Small intestine (tissue), 7 donors: ENCODE measurements around the gene ARHGDIA. TPM values are rescaled to one million over a fixed set of nuclear protein-coding genes. Genes with fewer than 3 reads are reported as not detected.

Source experiments
- DNase-seq, 2 donors: peaks; one replicate each; pipeline versions ENCODE4 v3.0.0 to v3.0.0-alpha.2; 2013
- FAIRE-seq: peaks from 2 replicates; lab custom pipeline; 2012; peaks lifted over from hg19 to GRCh38; lab: Jason Lieb, UNC
- H3K27ac ChIP-seq, 3 donors: one replicate each; pipeline ENCODE4 v1.5.1; 2013; ENCODE audit warnings: low read length in 2 of 3, mild to moderate bottlenecking in 2 of 3, control low read depth in 1 of 3, inconsistent platforms in 1 of 3, low read depth in 1 of 3, moderate library complexity in 1 of 3
- H3K27me3 ChIP-seq, 3 donors: one replicate each; pipeline ENCODE4 v1.6.1; 2013; ENCODE audit warnings: low read length in 3 of 3, inconsistent platforms in 1 of 3; ENCODE audit not compliant: control insufficient read depth in 3 of 3, insufficient read depth in 3 of 3
- H3K36me3 ChIP-seq, 3 donors: one replicate each; pipeline ENCODE4 v1.6.1; 2013; ENCODE audit warnings: low read length in 3 of 3, inconsistent platforms in 1 of 3, low read depth in 1 of 3, mild to moderate bottlenecking in 1 of 3, moderate library complexity in 1 of 3; ENCODE audit not compliant: control insufficient read depth in 3 of 3, insufficient read depth in 2 of 3
- H3K4me1 ChIP-seq, 3 donors: one replicate each; pipeline ENCODE4 v1.6.1; 2013; ENCODE audit warnings: low read length in 2 of 3, inconsistent platforms in 1 of 3, low read depth in 1 of 3, mild to moderate bottlenecking in 1 of 3, moderate library complexity in 1 of 3; ENCODE audit not compliant: control insufficient read depth in 3 of 3, insufficient read depth in 2 of 3
- H3K4me3 ChIP-seq, 3 donors: one replicate each; pipeline ENCODE4 v1.5.1; 2013; ENCODE audit warnings: low read length in 3 of 3, control low read depth in 1 of 3, inconsistent platforms in 1 of 3, low read depth in 1 of 3, mild to moderate bottlenecking in 1 of 3, moderate library complexity in 1 of 3
- H3K9me3 ChIP-seq, 2 donors: one replicate each; pipeline ENCODE4 v1.6.1; 2013; ENCODE audit warnings: low read depth in 1 of 2, low read length in 1 of 2; ENCODE audit not compliant: control insufficient read depth in 2 of 2, insufficient read depth in 1 of 2
- WGBS, 3 donors: extraction: QIAGEN DNeasy Blood & Tissue Kit; methylation state at CpG; one replicate each; pipeline ENCODE4 v1.1.7; 2013; 5-methylcytosine and 5-hydroxymethylcytosine counted together
- polyA plus RNA-seq, 4 donors: library from polyadenylated mRNA; stranded (reverse) in 3 of 4; unstranded in 1 of 4; fragments of 200-250 nt in 3 of 4; fragments of 120-200 nt in 1 of 4; gene quantifications; one replicate each; pipeline versions ENCODE4 v1.2.1 to v1.2.3, GENCODE V29; 2013
- donor health status: healthy with polysubstance abuse.
- donor health status: control.
- donor health status: control.
- donor health status: Bipolar disorder and iron deficiency.
- donor health status: healthy.

Gene ARHGDIA
- polyA plus RNA-seq, 4 donors = 190 to 411 (median 341) TPM

DNA sequence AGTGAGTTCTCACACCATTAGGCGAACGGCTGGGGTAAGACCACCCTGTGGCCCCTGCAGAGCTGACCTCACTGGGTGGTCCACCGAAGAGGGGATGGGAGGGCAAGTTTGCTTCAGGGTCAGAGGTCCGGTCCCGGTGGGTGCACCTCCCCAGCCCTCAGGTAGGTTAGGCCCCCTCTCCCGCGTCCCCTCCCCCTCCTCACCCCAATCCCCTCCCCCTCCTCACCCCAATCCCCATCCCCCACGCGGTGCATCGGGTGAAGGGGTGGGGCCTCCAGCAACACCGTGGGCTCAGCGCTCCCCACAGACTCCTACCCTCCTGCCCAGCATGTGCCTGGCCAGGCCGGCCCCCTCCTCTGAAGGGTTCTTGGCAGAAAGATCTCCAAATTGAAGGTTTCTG, 51.4 kb downstream of the ARHGDIA start:
- FAIRE-seq (no peak), DNase-seq (no peak)
- Histone ChIP-seq H3K27ac (no peak overlapping the region), H3K4me1 (peaks cover 0 to 37% (median 5%) of the 10 kb centered on the region in 3 donors), H3K4me3 (no peak overlapping the region), H3K9me3 (no peaks in the 10 kb centered on the region), H3K27me3 (no peaks in the 10 kb centered on the region), H3K36me3 (peaks cover 0 to 28% (median 3%) of the 10 kb centered on the region in 3 donors)
- 37 to 55% (median 54%) methylated on average over 13 of the region's 13 CpGs for WGBS, 3 donors

DNA sequence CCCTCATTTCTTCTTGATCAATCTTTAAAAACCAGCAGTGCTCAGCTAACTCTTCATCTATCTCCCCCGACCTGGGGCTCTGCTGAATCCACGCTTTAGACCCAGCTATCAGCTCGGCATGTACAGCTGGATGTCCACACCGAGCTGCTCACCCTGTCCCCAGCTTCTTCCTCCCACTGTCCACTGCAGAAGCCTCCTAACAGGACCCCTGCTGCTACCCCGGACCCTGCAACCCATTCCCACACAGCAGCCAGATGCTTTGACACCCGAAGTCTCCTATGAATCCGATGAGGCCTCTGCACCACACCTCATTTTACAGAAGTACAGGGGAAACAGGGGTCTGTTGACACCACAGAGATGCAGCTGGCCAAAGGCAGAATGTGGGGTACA, 53.4 kb downstream of the ARHGDIA start:
- FAIRE-seq = no peak
- H3K27me3 ChIP-seq = no peaks in the 10 kb centered on the region
- DNase-seq = no peak
- 60 to 67% (median 60%) methylated on average over 7 of the region's 7 CpGs for WGBS, 3 donors
- H3K27ac ChIP-seq = peak overlapping the region in 1 of 3 donors; percentile 19
- peaks cover 0 to 36% (median 5%) of the 10 kb centered on the region in 3 donors for H3K4me1 ChIP-seq
- no peaks in the 10 kb centered on the region for H3K9me3 ChIP-seq
- H3K36me3 ChIP-seq = peaks cover 0 to 9% (median 0%) of the 10 kb centered on the region in 3 donors
- H3K4me3 ChIP-seq = no peak overlapping the region

Other genes starting within 250 kb of the ARHGDIA start
- 10 to 100 TPM; 33.0 to 45.0 (median 34.1) TPM for gene NPLOC4, start 234.2 kb downstream of the ARHGDIA start, polyA plus RNA-seq
- 1 to 10 TPM in 1 of 4 donors, under 1 TPM in 1, not detected in 2; 0.40 to 1.1 TPM for gene TSPAN10, start 234.1 kb downstream of the ARHGDIA start, polyA plus RNA-seq
- 1 to 10 TPM in 3 of 4 donors, not detected in 1; 1.4 to 7.8 (median 2.8) TPM for gene PDE6G, start 214.8 kb downstream of the ARHGDIA start, polyA plus RNA-seq
- gene OXLD1, start 204.7 kb downstream of the ARHGDIA start, polyA plus RNA-seq = 10 to 100 TPM; 22.1 to 76.0 (median 65.2) TPM
- 10 to 100 TPM; 18.1 to 89.2 (median 21.7) TPM for gene CCDC137, start 204.6 kb downstream of the ARHGDIA start, polyA plus RNA-seq
- gene ARL16, start 187.5 kb downstream of the ARHGDIA start, polyA plus RNA-seq = 10 to 100 TPM; 34.1 to 76.9 (median 51.4) TPM
- gene HGS, start 187.3 kb downstream of the ARHGDIA start, polyA plus RNA-seq = 100 to 1,000 TPM in 2 of 4 donors, 10 to 100 TPM in 2; 78.8 to 284 (median 134) TPM
- 100 to 1,000 TPM in 3 of 4 donors, 10 to 100 TPM in 1; 46.3 to 258 (median 170) TPM for gene MRPL12, start 168.0 kb downstream of the ARHGDIA start, polyA plus RNA-seq
- 10 to 100 TPM; 40.3 to 79.1 (median 57.3) TPM for gene SLC25A10, start 159.1 kb downstream of the ARHGDIA start, polyA plus RNA-seq
- 1 to 10 TPM in 3 of 4 donors, under 1 TPM in 1; 0.27 to 2.2 (median 1.7) TPM for gene GCGR, start 67.2 kb downstream of the ARHGDIA start, polyA plus RNA-seq
- gene MCRIP1, start 38.0 kb downstream of the ARHGDIA start, polyA plus RNA-seq = 10 to 100 TPM; 19.5 to 87.6 (median 48.5) TPM
- 1 to 10 TPM in 1 of 4 donors, under 1 TPM in 2, not detected in 1; 0.12 to 2.5 (median 0.49) TPM for gene PPP1R27, start 36.3 kb downstream of the ARHGDIA start, polyA plus RNA-seq
- 1,000 to 10,000 TPM in 3 of 4 donors, 100 to 1,000 TPM in 1; 792 to 1,191 (median 1,005) TPM for gene P4HB, start 10.8 kb downstream of the ARHGDIA start, polyA plus RNA-seq
- 10 to 100 TPM; 22.8 to 86.7 (median 38.6) TPM for gene ALYREF, start 20.2 kb upstream of the ARHGDIA start, polyA plus RNA-seq
- gene ANAPC11, start 20.4 kb upstream of the ARHGDIA start, polyA plus RNA-seq = 100 to 1,000 TPM in 3 of 4 donors, 10 to 100 TPM in 1; 75.8 to 240 (median 187) TPM
- gene NPB, start 30.9 kb upstream of the ARHGDIA start, polyA plus RNA-seq = 1 to 10 TPM in 1 of 4 donors, under 1 TPM in 3; 0.21 to 1.8 (median 0.59) TPM
- gene PCYT2, start 40.1 kb upstream of the ARHGDIA start, polyA plus RNA-seq = 100 to 1,000 TPM in 3 of 4 donors, 10 to 100 TPM in 1; 32.6 to 303 (median 174) TPM
- gene SIRT7, start 46.8 kb upstream of the ARHGDIA start, polyA plus RNA-seq = 100 to 1,000 TPM in 1 of 4 donors, 10 to 100 TPM in 3; 25.9 to 129 (median 60.4) TPM
- gene MAFG, start 56.4 kb upstream of the ARHGDIA start, polyA plus RNA-seq = 10 to 100 TPM in 2 of 4 donors, 1 to 10 TPM in 2; 7.6 to 17.1 (median 12.8) TPM
- gene PYCR1, start 66.0 kb upstream of the ARHGDIA start, polyA plus RNA-seq = 10 to 100 TPM in 2 of 4 donors, 1 to 10 TPM in 2; 8.3 to 71.6 (median 14.4) TPM
- under 1 TPM in 2 of 4 donors, not detected in 2; 0.03 to 0.06 TPM for gene MYADML2, start 75.9 kb upstream of the ARHGDIA start, polyA plus RNA-seq
- gene NOTUM, start 89.8 kb upstream of the ARHGDIA start, polyA plus RNA-seq = 1 to 10 TPM in 2 of 4 donors, not detected in 2; 1.0 to 1.1 TPM
- 10 to 100 TPM; 23.5 to 96.7 (median 47.5) TPM for gene ASPSCR1, start 106.3 kb upstream of the ARHGDIA start, polyA plus RNA-seq
- 100 to 1,000 TPM in 3 of 4 donors, 10 to 100 TPM in 1; 43.4 to 241 (median 122) TPM for gene CENPX, start 151.5 kb upstream of the ARHGDIA start, polyA plus RNA-seq
- 10 to 100 TPM; 10.8 to 26.7 (median 16.4) TPM for gene LRRC45, start 152.0 kb upstream of the ARHGDIA start, polyA plus RNA-seq
- gene RAC3, start 160.3 kb upstream of the ARHGDIA start, polyA plus RNA-seq = 10 to 100 TPM in 1 of 4 donors, 1 to 10 TPM in 2, under 1 TPM in 1; 0.81 to 11.2 (median 4.4) TPM
- gene DCXR, start 166.4 kb upstream of the ARHGDIA start, polyA plus RNA-seq = 100 to 1,000 TPM in 3 of 4 donors, 10 to 100 TPM in 1; 41.1 to 147 (median 112) TPM
- 10 to 100 TPM; 35.4 to 43.8 (median 39.2) TPM for gene RFNG, start 180.5 kb upstream of the ARHGDIA start, polyA plus RNA-seq
- gene GPS1, start 180.6 kb upstream of the ARHGDIA start, polyA plus RNA-seq = 100 to 1,000 TPM in 2 of 4 donors, 10 to 100 TPM in 2; 80.4 to 161 (median 120) TPM
- 100 to 1,000 TPM in 3 of 4 donors, 10 to 100 TPM in 1; 86.6 to 170 (median 127) TPM for gene DUS1L, start 194.5 kb upstream of the ARHGDIA start, polyA plus RNA-seq
- gene FASN, start 226.9 kb upstream of the ARHGDIA start, polyA plus RNA-seq = 100 to 1,000 TPM in 1 of 4 donors, 10 to 100 TPM in 3; 13.2 to 103 (median 21.7) TPM